ENCODE data around the gene EMD.

DNA sequence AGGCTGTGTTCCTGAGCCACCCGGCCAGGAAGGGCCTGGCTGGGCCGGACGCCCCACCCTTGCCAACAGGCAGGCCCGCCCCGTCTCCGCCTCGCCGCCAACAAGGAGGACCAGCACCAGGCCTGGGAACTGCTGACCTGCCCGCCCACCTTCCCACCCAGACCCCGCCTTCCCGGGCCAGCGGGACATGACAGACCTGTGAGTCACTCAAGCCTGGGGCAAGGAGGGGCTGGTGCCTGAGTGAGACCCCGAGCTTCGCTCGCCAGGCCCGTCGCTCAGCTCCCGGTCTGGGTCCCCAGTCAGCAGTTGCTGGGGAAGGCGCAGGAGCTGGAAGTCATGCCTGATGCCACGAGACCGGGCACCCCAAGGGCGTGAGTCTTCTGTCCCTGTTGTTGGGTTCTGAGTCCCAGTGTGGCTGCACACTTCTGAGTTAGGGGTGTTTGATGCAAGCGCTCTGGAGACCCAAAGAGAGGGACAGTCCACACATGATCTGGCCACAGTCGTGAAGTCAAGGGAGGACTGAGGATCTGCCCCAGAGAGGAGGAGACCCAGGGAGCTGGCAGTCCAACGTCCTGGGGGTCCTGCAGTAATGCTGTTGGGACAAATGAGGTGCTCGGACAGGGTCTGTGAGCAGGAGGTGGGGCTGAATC, 30.3 kb downstream of the EMD start, which contains the start of gene DNASE1L1:
- TF ChIP-seq, protein P1, sequence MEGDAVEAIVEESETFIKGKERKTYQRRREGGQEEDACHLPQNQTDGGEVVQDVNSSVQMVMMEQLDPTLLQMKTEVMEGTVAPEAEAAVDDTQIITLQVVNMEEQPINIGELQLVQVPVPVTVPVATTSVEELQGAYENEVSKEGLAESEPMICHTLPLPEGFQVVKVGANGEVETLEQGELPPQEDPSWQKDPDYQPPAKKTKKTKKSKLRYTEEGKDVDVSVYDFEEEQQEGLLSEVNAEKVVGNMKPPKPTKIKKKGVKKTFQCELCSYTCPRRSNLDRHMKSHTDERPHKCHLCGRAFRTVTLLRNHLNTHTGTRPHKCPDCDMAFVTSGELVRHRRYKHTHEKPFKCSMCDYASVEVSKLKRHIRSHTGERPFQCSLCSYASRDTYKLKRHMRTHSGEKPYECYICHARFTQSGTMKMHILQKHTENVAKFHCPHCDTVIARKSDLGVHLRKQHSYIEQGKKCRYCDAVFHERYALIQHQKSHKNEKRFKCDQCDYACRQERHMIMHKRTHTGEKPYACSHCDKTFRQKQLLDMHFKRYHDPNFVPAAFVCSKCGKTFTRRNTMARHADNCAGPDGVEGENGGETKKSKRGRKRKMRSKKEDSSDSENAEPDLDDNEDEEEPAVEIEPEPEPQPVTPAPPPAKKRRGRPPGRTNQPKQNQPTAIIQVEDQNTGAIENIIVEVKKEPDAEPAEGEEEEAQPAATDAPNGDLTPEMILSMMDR (conservative IDR thresholded peaks at IDR 0.05 in 1 of 2, IDR thresholded peaks at IDR 0.05 in 1 of 2; ENCODE audit: extremely low read depth in 1 of 2, insufficient read depth in 1 of 2, low read depth in 1 of 2, low read length in 2 of 2) = no peak
- TF ChIP-seq EZH2 (IDR thresholded peaks at IDR 0.05; ENCODE audit: borderline replicate concordance, low read length) = no peak
